Activated CD8-positive, alpha-beta T cell treated with anti-CD3 and anti-CD28 coated beads for 36 hours (primary cell): ENCODE data around the gene RHOA. TPM values are rescaled to one million over a fixed set of nuclear protein-coding genes. Genes with fewer than 3 reads are reported as not detected.
"Not testable (repeated sequence)": the region's sequence is repeated elsewhere in the genome, so short reads cannot be mapped to it uniquely, and the experiment has no call there.

ENCODE experiments used
- ATAC-seq: fragments of 200-7000 bp; cut with Tn5 transposase; one replicate; pipeline ENCODE4 v1.10.0; 2021; ENCODE audit warnings: mild to moderate bottlenecking, moderate library complexity
- CTCF ChIA-PET: fragments of 350-600 bp; sonication (Branson Sonifier 250); formaldehyde crosslinking; loops from one replicate; lab custom pipeline; 2021; ENCODE audit warnings: antibody characterized with exemption; lab: Charles Lee
- POLR2A ChIA-PET: fragments of 350-600 bp; sonication (Branson Sonifier 250); formaldehyde crosslinking; loops from one replicate; lab custom pipeline; 2021; ENCODE audit warnings: antibody characterized with exemption; lab: Charles Lee
- DNase-seq: peaks from one replicate; pipeline ENCODE4 v3.0.0-alpha.2; 2020
- H3K27ac Mint-ChIP-seq: one replicate; pipeline ENCODE4 v1.8.0; 2021; ENCODE audit warnings: mild to moderate bottlenecking, mixed read lengths
- H3K27me3 Mint-ChIP-seq: one replicate; pipeline ENCODE4 v1.8.0; 2021; ENCODE audit warnings: mixed read lengths
- H3K36me3 Mint-ChIP-seq: one replicate; pipeline ENCODE4 v1.8.0; 2021; ENCODE audit warnings: low read depth, mixed read lengths
- H3K4me1 Mint-ChIP-seq: one replicate; pipeline ENCODE4 v1.8.0; 2021; ENCODE audit warnings: low read depth, mixed read lengths
- H3K4me3 Mint-ChIP-seq: one replicate; pipeline ENCODE4 v1.8.0; 2021; ENCODE audit warnings: mild to moderate bottlenecking, moderate library complexity, mixed read lengths
- H3K9me3 Mint-ChIP-seq: one replicate; pipeline ENCODE4 v1.8.0; 2021; ENCODE audit warnings: mixed read lengths
- intact Hi-C: fragments of 100-400 bp; cut with micrococcal nuclease; formaldehyde crosslinking; loops from one replicate; pipeline ENCODE4 v1.10.0; 2022
- total RNA-seq, 2 experiments: library from RNA; stranded (reverse); gene quantifications; one replicate each; pipeline ENCODE4 v1.2.3, GENCODE V29; 2021
- TF ChIP-seq, protein P1 (sequence below): fragments of 200-600 bp; IDR thresholded peaks from one replicate; pipeline ENCODE4 v1.8.0; 2022; ENCODE audit warnings: antibody characterized with exemption, mild to moderate bottlenecking

RHOA gene
- total RNA-seq, 2 experiments from 2014 or later: 432 to 437 TPM

- TF ChIP-seq, protein P1, sequence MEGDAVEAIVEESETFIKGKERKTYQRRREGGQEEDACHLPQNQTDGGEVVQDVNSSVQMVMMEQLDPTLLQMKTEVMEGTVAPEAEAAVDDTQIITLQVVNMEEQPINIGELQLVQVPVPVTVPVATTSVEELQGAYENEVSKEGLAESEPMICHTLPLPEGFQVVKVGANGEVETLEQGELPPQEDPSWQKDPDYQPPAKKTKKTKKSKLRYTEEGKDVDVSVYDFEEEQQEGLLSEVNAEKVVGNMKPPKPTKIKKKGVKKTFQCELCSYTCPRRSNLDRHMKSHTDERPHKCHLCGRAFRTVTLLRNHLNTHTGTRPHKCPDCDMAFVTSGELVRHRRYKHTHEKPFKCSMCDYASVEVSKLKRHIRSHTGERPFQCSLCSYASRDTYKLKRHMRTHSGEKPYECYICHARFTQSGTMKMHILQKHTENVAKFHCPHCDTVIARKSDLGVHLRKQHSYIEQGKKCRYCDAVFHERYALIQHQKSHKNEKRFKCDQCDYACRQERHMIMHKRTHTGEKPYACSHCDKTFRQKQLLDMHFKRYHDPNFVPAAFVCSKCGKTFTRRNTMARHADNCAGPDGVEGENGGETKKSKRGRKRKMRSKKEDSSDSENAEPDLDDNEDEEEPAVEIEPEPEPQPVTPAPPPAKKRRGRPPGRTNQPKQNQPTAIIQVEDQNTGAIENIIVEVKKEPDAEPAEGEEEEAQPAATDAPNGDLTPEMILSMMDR: no peak
- no peaks in the 10 kb centered on the region for H3K27me3 Mint-ChIP-seq
- intact Hi-C loops: no loop called here
- H3K36me3 Mint-ChIP-seq: peaks cover 60% of the 10 kb centered on the region
- peak within 1 kb of the TSS; percentile 97 for H3K27ac Mint-ChIP-seq
- ChIA-PET POLR2A (interaction anchor here (0.6 to 2.7 kb wide), 10 partner anchors 13 to 264 kb away, joined by 3 to 18 read pairs (median 4); partner anchors contain the start of genes DAG1, QRICH1, RHOA and USP19), CTCF (interaction anchor here (0.9 to 2.7 kb wide), 5 partner anchors 11 to 91 kb away, joined by 3 to 18 read pairs (median 3); partner anchors contain the start of gene USP4)
- ATAC-seq (peak; percentile 79), DNase-seq (peak; percentile 92)
- peak within 1 kb of the TSS; percentile 88 for H3K4me3 Mint-ChIP-seq
- peaks cover 23% of the 10 kb centered on the region for H3K4me1 Mint-ChIP-seq
- H3K9me3 Mint-ChIP-seq: no peaks in the 10 kb centered on the region
Measured at GRCh38 chr3:49358217-49358883, 53.4 kb downstream of the RHOA start, which contains the start of gene GPX1. Gene GPX1, minus strand, starts transcription at chr3:49358353. Its CDS starts 75 bp downstream, at chr3:49358278.

DNA sequence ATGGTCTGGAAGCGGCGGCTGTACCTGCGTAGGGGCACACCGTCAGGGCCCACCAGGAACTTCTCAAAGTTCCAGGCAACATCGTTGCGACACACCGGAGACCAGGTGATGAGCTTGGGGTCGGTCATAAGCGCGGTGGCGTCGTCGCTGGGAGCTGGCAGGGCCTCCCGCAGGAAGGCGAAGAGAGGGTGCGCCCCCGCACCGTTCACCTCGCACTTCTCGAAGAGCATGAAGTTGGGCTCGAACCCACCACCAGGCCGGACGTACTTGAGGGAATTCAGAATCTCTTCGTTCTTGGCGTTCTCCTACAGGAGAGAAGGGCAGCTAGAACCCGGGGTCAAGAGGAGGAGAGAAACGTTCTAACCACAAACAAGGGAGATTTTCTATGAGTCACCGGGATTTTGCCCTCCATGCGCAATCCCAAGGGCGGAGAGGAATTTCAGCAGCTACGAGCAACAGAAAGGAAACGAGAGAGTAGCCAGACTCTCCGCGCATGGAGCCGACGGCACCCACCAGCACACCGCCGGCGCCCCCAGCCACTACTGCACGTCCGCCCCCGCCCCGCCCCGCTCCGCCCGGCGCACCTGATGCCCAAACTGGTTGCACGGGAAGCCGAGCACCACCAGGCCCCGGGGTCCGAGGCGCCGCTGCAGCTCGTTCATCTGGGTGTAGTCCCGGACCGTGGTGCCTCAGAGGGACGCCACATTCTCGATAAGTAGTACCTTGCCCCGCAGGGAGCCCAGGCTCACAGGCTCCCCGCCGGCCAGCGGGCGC is 54.1 kb downstream of the RHOA start:
- H3K9me3 Mint-ChIP-seq, H3K27me3 Mint-ChIP-seq, intact Hi-C loops: not testable (repeated sequence)
- ChIA-PET POLR2A (interaction anchor here (0.6 to 2.7 kb wide), 11 partner anchors 13 to 264 kb away, joined by 3 to 18 read pairs (median 4); partner anchors contain the start of genes DAG1, QRICH1, RHOA and USP4), CTCF (interaction anchor here (0.9 to 2.7 kb wide), 3 partner anchors 12 to 18 kb away, joined by 3 to 18 read pairs (median 3); partner anchors contain the start of gene USP4)
- peak overlapping the region; percentile 97 for H3K27ac Mint-ChIP-seq
- peaks cover 20% of the 10 kb centered on the region for H3K4me1 Mint-ChIP-seq
- peaks cover 54% of the 10 kb centered on the region for H3K36me3 Mint-ChIP-seq
- H3K4me3 Mint-ChIP-seq: peak overlapping the region; percentile 88
- DNase-seq (peak; percentile 75), ATAC-seq (peak; percentile 41)

DNA sequence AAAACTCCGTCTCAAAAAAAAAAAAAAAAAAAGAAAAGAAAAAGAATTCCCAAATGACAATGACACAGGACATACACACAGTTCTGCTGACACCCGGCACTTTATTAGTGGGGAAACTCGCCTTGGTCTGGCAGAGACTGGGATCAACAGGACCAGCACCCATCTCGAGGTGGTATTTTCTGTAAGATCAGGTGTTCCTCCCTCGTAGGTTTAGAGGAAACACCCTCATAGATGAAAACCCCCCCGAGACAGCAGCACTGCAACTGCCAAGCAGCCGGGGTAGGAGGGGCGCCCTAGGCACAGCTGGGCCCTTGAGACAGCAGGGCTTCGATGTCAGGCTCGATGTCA is 54.7 kb downstream of the RHOA start:
- Mint-ChIP-seq H3K36me3 (peaks cover 49% of the 10 kb centered on the region), H3K27ac (peak overlapping the region; percentile 97), H3K4me1 (peaks cover 19% of the 10 kb centered on the region), H3K4me3 (peak overlapping the region; percentile 88)
- CTCF ChIA-PET: interaction anchor here (2.7 kb wide), 1 partner anchor 17 kb away, joined by 18 read pairs; the partner anchor contains the start of gene USP4
- ATAC-seq: peak; percentile 14
- POLR2A ChIA-PET: interaction anchor here (0.6 to 2.7 kb wide), 9 partner anchors 12 to 113 kb away, joined by 3 to 18 read pairs (median 3); partner anchors contain the start of genes DAG1, RHOA and USP4
- DNase-seq: peak; percentile 38
- H3K9me3 Mint-ChIP-seq, intact Hi-C loops, H3K27me3 Mint-ChIP-seq: not testable (repeated sequence)

- H3K27ac Mint-ChIP-seq: peak overlapping the region; percentile 5
- ATAC-seq (no peak), DNase-seq (no peak)
- ChIA-PET CTCF (interaction anchor here (1.0 kb wide), 2 partner anchors 12 to 29 kb away, joined by 3 to 5 read pairs; no protein-coding TSS in a partner anchor), POLR2A (interaction anchor here (0.6 to 4.0 kb wide), 4 partner anchors 9 to 27 kb away, joined by 3 to 15 read pairs (median 4); partner anchors contain the start of gene USP4)
- H3K9me3 Mint-ChIP-seq: no peaks in the 10 kb centered on the region
- H3K4me3 Mint-ChIP-seq: no peak overlapping the region
- intact Hi-C loops: no loop called here
- TF ChIP-seq, protein P1: no peak
- peaks cover 12% of the 10 kb centered on the region for H3K4me1 Mint-ChIP-seq
- H3K27me3 Mint-ChIP-seq: no peaks in the 10 kb centered on the region
- peaks cover 21% of the 10 kb centered on the region for H3K36me3 Mint-ChIP-seq
Measured at GRCh38 chr3:49352890-49353421, 58.8 kb downstream of the RHOA start.

DNA sequence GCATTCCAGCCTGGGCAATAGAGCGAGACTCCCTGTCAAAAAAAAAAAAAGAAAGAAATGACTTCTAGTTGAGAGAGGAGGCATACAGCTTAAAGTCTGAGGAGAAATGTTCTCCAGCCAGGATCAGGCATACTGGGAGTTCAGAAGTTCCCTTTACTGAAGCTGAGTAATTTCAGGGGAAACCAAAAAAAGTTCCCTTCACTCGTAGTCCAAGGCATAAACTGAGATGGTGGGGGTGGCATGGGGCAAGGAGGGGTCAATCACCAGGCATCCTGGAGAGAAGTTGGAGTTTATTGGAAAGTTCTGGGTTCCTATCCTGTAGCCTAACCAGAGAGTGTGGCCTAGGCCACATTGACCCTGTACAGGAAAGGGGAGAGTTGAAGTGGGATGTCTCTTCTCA is 59.5 kb downstream of the RHOA start:
- CTCF ChIA-PET: interaction anchor here (1.0 to 1.3 kb wide), 2 partner anchors 12 to 97 kb away, joined by 4 to 5 read pairs; no protein-coding TSS in a partner anchor
- ATAC-seq: no peak

More for the DNA sequence above, 59.5 kb downstream of the RHOA start:
- intact Hi-C loops: no loop called here
- peaks cover 12% of the 10 kb centered on the region for H3K4me1 Mint-ChIP-seq
- TF ChIP-seq, protein P1: no peak
- POLR2A ChIA-PET: interaction anchor here (1.1 to 4.0 kb wide), 3 partner anchors 9 to 27 kb away, joined by 3 to 15 read pairs (median 3); partner anchors contain the start of gene USP4
- no peaks in the 10 kb centered on the region for H3K27me3 Mint-ChIP-seq
- H3K9me3 Mint-ChIP-seq: no peaks in the 10 kb centered on the region
- peaks cover 17% of the 10 kb centered on the region for H3K36me3 Mint-ChIP-seq
- DNase-seq: no peak
- peak overlapping the region; percentile 1 for H3K27ac Mint-ChIP-seq
- H3K4me3 Mint-ChIP-seq: no peak overlapping the region
